ENCODE measurements around the gene RAB13.

Gene RAB13

GRCh38 chr1:153956997-153957715, 29.0 kb downstream of the RAB13 start:
- no peak for DNase-seq (ENCODE audit: low read depth in 3 of 3)

GRCh38 chr1:153954826-153955225, 31.3 kb downstream of the RAB13 start:
- DNase-seq (ENCODE audit: low read depth in 3 of 3), result no peak

GRCh38 chr1:153953859-153954365, 32.2 kb downstream of the RAB13 start:
- no peak for DNase-seq (ENCODE audit: low read depth in 3 of 3)

DNA sequence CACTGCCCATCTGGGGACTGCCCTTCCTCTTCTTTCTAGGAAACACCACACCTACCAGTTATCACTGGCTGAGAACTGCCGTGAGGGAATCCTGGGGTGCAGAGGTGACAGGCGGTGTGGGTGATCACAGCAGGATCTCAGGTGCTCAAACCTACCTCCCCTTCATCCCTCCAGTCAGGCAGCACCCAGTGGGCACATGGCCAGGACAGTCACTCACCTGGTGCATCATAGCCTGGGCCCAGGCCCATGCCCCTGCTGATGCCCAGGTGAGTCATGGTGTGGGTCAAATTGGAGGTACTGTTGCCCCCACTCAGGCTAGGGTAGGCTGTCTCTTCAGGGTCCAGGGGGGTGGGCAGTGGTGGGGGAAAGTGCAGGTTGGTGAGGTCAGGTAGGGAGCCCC, 34.3 kb downstream of the RAB13 start:
- DNase-seq (ENCODE audit: low read depth in 3 of 3), result no peak

GRCh38 chr1:153951183-153951582, 35.0 kb downstream of the RAB13 start:
- DNase-seq (ENCODE audit: low read depth in 3 of 3), result no peak

GRCh38 chr1:153946622-153947241, 39.4 kb downstream of the RAB13 start, which contains the start of gene DENND4B:
Gene DENND4B, minus strand, starts transcription at chr1:153946718. Its CDS starts 2,344 bp downstream, at chr1:153944374.
- peak; percentile 50 to 72 (median 56) for DNase-seq (ENCODE audit: low read depth in 3 of 3)

GRCh38 chr1:153945795-153946621, 40.1 kb downstream of the RAB13 start:
- DNase-seq (ENCODE audit: low read depth in 3 of 3), result peak; percentile 32 to 65 (median 51)

DNA sequence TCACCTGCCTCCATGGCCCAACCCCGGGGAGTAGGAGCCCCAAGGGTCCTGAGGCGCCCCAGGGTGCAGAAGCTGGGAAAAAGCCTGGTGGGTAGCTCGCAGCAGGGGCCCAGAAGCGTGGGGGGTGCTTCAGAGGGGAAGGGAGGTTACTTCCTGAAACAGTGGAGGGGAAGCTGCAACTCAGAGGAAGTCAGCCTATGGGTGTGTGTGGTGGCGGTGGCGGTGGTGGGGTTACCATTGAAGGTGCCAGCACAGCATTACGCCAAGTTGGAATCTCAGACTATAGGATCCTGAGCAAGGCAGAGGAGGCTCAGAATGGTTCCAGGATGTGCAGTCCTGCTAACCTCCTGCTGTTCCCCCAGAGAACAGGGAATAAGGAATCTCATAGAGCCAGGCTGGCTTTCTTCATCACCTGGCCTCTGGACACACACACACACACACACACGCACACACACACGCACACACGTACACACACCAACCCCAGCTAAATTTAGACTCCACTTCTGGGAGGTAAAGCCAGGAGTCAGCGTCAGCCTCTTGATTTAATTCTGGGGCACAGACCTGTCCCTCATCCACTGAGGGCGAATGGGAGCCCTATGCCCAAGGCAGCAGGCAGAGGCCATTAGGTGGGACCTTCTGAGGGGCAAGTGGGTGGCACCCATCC, 40.9 kb downstream of the RAB13 start:
- DNase-seq (ENCODE audit: low read depth in 3 of 3), result peak in 2 of 3 donors; percentile 32 to 55

DNA sequence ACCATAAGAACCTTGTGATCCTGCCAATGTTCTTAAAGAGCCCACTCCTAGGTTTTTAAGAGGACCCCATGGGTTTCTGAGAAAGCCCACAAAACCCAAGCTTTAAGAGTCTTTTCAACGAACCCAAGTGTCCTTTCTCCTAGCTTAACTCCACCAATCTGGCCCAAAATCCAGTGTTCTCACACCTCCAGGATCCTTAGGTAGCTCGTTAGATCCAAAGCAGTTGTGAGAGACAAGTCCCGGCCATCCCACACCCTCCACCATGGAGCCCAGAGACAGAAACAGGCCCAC, 41.4 kb downstream of the RAB13 start:
- no peak for DNase-seq (ENCODE audit: low read depth in 3 of 3)

DNA sequence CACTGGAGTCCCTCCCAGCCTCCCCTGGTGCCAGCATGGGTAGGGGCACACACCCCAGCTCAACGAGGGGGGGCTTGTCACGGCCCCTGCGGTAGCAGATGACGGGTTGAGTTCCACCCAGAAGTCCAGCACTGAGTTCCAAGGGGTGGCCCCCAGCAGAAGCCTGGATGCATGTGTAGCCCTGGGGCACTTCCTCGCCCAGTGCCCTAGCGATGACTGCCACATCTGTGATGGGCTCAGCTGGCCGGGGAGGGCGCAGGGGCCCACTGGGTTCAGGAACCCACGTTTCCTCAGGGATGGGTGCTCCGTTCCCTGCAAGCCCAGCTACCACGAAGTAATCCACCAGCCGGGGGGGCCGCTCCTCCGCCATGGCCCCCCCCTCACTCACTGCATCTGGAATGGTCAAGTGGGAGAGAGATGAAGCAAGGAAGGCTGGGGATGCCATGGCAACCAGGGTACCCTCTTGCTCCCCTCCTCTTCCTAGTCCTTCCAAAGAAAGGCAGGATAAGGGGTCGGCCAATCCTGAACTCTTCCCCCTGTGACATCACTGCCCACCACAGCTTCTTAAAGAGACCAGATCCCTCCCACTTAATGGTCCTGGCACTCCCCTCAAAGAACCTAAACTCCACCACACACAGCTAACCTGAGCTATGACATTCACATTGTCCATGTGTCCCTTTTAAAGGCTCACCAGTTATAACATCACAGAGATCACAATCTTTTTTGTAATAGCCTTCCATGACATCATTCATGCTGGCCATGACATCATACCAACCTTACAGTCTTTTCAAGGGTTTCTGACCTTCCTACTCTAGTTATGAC, 41.9 kb downstream of the RAB13 start:
- DNase-seq (ENCODE audit: low read depth in 3 of 3), result no peak

- no peak for DNase-seq (ENCODE audit: low read depth in 3 of 3)
Observed at GRCh38 chr1:153942766-153943549, 43.2 kb downstream of the RAB13 start.

- DNase-seq (ENCODE audit: low read depth in 3 of 3), result no peak
Observed at GRCh38 chr1:153941826-153942725, 44.1 kb downstream of the RAB13 start.

DNA sequence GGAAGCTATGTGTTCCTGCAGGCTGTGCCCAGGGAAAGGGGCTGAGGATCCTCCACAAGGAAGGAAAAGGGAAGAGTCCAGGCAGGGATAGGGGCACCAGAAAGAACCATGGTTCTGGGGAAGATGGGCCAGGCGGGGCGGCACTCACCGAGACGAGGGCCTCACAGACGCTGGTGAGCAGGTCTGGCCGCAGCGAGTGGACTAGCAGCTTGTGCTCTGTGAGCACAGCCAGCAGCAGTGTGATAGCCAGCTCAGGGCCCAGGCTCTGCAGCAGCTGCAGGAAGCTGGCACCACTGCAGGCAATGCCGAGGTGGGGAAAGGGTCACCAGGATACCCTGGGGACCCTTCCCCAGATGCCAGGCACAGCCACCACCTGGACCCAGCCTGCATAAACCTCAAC, 45.4 kb downstream of the RAB13 start:
- no peak for DNase-seq (ENCODE audit: low read depth in 3 of 3)

GRCh38 chr1:153939476-153939875, 46.7 kb downstream of the RAB13 start:
- no peak for DNase-seq (ENCODE audit: low read depth in 3 of 3)

DNA sequence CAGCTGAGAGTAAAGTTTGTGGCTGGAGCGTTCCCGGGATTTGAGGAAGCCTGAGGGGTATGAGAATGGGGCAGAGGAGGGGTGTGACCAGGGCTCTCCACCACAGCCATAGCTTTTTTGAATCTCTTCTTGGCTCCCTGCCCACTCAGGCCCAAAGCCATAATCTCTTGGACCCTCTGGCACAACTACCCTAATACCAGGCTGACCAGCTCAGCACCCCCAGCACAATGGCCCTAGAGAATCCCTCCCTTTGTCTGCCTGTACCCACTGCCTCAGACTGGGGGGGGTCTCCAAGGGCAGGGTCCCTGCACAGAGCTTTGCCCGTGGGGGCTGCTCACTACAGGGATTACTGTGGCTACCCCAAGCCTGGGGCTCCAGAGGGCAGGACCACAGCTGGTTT, 47.1 kb downstream of the RAB13 start:
- no peak for DNase-seq (ENCODE audit: low read depth in 3 of 3)

DNA sequence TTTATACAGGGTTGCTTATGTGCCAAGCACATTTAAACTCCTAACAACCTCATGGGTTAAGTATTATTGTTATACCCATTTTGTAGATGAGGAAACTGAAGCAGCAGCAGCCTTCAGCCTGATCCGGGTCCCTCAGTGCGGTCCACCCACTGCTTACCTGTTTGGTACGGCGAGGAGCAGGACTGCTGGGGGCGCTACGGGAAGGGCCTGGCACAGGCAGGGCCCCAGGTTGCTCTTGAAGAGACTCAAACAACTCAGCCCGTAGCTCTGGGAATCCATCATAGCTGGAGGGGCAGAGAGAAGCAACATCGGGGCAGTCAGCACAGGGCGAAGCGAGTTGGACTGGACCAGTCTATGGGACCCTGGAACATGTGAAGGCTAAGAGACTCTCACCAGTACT, 48.8 kb downstream of the RAB13 start:
- no peak for DNase-seq (ENCODE audit: low read depth in 3 of 3)

- DNase-seq (ENCODE audit: low read depth in 3 of 3), result no peak
Observed at GRCh38 chr1:153936011-153936802, 49.9 kb downstream of the RAB13 start.

GRCh38 chr1:153934746-153935145, 51.4 kb downstream of the RAB13 start:
- no peak for DNase-seq (ENCODE audit: low read depth in 3 of 3)

Data from stimulated activated CD4-positive, alpha-beta T cell treated with anti-CD3 and anti-CD28 coated beads, TNF-alpha, amount 100 ng/mL, for 48 hours (primary cell).